Glomerular visceral epithelial cell (primary cell): ENCODE results near the gene CYBC1.

ENCODE experiments used
- DNase-seq: peaks from one replicate; pipeline ENCODE4 v3.0.0-alpha.2; 2016; ENCODE audit errors: extremely low spot score

The CYBC1 gene

GRCh38 chr17:82447876-82448275, 2.7 kb downstream of the CYBC1 start:
- no peak for DNase-seq

GRCh38 chr17:82446649-82447048, 3.9 kb downstream of the CYBC1 start:
- no peak for DNase-seq

GRCh38 chr17:82446124-82446523, 4.4 kb downstream of the CYBC1 start:
- DNase-seq: no peak

GRCh38 chr17:82445542-82445941, 5.0 kb downstream of the CYBC1 start:
- DNase-seq: no peak

GRCh38 chr17:82444941-82445521, 5.5 kb downstream of the CYBC1 start:
- DNase-seq: peak; percentile 53

GRCh38 chr17:82444284-82444893, 6.2 kb downstream of the CYBC1 start:
- no peak for DNase-seq

GRCh38 chr17:82443465-82444283, 6.9 kb downstream of the CYBC1 start:
- no peak for DNase-seq

- DNase-seq: no peak
Measured at GRCh38 chr17:82442643-82443464, 7.7 kb downstream of the CYBC1 start.

- DNase-seq: no peak
Measured at GRCh38 chr17:82441691-82442487, 8.7 kb downstream of the CYBC1 start.

- no peak for DNase-seq
Measured at GRCh38 chr17:82440991-82441627, 9.4 kb downstream of the CYBC1 start.

GRCh38 chr17:82440469-82440981, 10.0 kb downstream of the CYBC1 start:
- no peak for DNase-seq

GRCh38 chr17:82439829-82440365, 10.7 kb downstream of the CYBC1 start:
- DNase-seq: no peak

- DNase-seq: no peak
Measured at GRCh38 chr17:82439194-82439828, 11.2 kb downstream of the CYBC1 start.

GRCh38 chr17:82438401-82439193, 12.0 kb downstream of the CYBC1 start:
- DNase-seq: no peak

GRCh38 chr17:82437325-82437668, 13.3 kb downstream of the CYBC1 start:
- DNase-seq: no peak

- DNase-seq: no peak
Measured at GRCh38 chr17:82436601-82437324, 13.8 kb downstream of the CYBC1 start.

- DNase-seq: peak; percentile 55
Measured at GRCh38 chr17:82435601-82436583, 14.7 kb downstream of the CYBC1 start.
